Measurements from ENCODE around the gene CD300LD.

CD300LD gene

DNA sequence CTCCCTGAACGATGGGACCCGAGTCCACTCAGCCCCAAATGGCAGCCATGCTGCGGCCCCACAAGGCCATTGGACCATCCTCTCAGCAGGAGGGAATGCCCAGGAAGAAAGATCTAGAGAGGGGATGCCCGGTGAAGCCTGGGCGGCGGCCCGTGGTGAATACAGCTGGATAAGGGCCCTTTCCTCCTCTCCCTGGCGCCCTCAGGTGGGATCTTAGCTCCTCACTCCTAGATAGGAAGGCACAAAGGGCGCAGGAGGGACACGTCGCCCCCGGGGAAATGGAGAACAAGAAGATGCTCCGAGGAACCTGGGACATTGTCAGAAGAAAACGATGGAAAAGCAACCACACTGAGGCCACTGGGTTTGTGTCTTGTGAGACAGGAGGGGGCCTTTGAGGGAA is 48.7 kb downstream of the CD300LD start:
- in situ Hi-C loops (cut with MboI; ENCODE audit: low pct_unique_long_range_greater_than_20kb, low sequenced_read_pairs, unreplicated experiment), result no loop called here

DNA sequence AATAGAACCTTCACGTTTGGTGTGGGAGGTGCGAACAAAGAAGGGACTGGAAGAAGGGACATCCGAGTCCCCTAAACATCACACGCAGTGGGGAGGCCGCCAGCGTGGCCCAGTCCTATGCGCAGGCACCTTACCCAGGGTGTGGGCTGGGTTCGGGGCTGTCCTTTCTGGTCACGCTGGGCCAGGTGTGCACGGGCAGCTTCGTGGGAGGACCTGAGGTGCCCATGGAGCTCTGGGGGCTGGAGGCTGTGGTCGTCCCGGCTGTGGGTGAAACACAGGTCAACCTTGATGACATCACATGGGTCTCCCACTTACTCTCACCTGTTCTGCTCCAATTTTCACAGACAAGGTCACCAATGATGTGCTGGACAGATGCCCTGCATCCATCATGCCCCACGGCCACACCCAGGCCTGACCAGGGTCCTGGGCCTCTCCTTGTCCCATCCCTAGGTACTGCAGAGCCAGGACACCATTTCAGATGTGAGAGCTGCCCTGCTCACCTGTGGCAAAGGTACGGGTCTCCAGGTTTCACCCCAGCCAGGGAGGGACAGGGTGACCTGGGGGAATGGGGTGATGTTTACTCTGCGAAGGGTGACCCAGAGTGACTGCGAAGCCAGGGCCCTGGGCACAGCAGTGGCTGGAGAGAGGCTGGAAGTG is 49.2 kb downstream of the CD300LD start:
- TF ChIP-seq CTCF (IDR thresholded peaks at IDR 0.05; ENCODE audit: extremely low read depth, insufficient read depth, missing control alignments), result no peak
- DNase-seq (ENCODE audit: low spot score), result no peak
- in situ Hi-C loops (cut with MboI; ENCODE audit: low pct_unique_long_range_greater_than_20kb, low sequenced_read_pairs, unreplicated experiment), result no loop called here

More for the DNA sequence above, 48.7 kb downstream of the CD300LD start:
- no peak for TF ChIP-seq CTCF (IDR thresholded peaks at IDR 0.05; ENCODE audit: extremely low read depth, insufficient read depth, missing control alignments)
- DNase-seq (ENCODE audit: low spot score), result no peak

GRCh38 chr17:74542166-74542565 is 49.9 kb downstream of the CD300LD start:
- DNase-seq (ENCODE audit: low spot score), result no peak
- no peak for TF ChIP-seq CTCF (IDR thresholded peaks at IDR 0.05; ENCODE audit: extremely low read depth, insufficient read depth, missing control alignments)
- in situ Hi-C loops (cut with MboI; ENCODE audit: low pct_unique_long_range_greater_than_20kb, low sequenced_read_pairs, unreplicated experiment), result no loop called here

- no peak for DNase-seq (ENCODE audit: low spot score)
- no peak for TF ChIP-seq CTCF (IDR thresholded peaks at IDR 0.05; ENCODE audit: extremely low read depth, insufficient read depth, missing control alignments)
- in situ Hi-C loops (cut with MboI; ENCODE audit: low pct_unique_long_range_greater_than_20kb, low sequenced_read_pairs, unreplicated experiment), result no loop called here
Measured at GRCh38 chr17:74541176-74542111, 50.6 kb downstream of the CD300LD start.

- in situ Hi-C loops (cut with MboI; ENCODE audit: low pct_unique_long_range_greater_than_20kb, low sequenced_read_pairs, unreplicated experiment), result no loop called here
- no peak for TF ChIP-seq CTCF (IDR thresholded peaks at IDR 0.05; ENCODE audit: extremely low read depth, insufficient read depth, missing control alignments)
- no peak for DNase-seq (ENCODE audit: low spot score)
Measured at GRCh38 chr17:74539281-74539820, 52.7 kb downstream of the CD300LD start.

GRCh38 chr17:74536890-74537289 is 55.2 kb downstream of the CD300LD start:
- in situ Hi-C loops (cut with MboI; ENCODE audit: low pct_unique_long_range_greater_than_20kb, low sequenced_read_pairs, unreplicated experiment), result no loop called here
- no peak for TF ChIP-seq CTCF (IDR thresholded peaks at IDR 0.05; ENCODE audit: extremely low read depth, insufficient read depth, missing control alignments)
- DNase-seq (ENCODE audit: low spot score), result no peak
